ENCODE data around the gene AFF1.

- TF ChIP-seq CTCF (conservative IDR thresholded peaks at IDR 0.05 in 1 of 2, IDR thresholded peaks at IDR 0.05 in 1 of 2; ENCODE audit: low read depth in 1 of 2, low read length in 2 of 2) (no peak), EZH2 (IDR thresholded peaks at IDR 0.05; ENCODE audit: low read length, missing control alignments) (no peak)
These were observed 12.8 kb downstream of the AFF1 start for GRCh38 chr4:86947501-86948120.
